Suprapubic skin (tissue), 4 donors: ENCODE measurements around the gene ALOX5AP. TPM values are rescaled to one million over a fixed set of nuclear protein-coding genes. Genes with fewer than 3 reads are reported as not detected.

ENCODE experiments used
- DNase-seq, 2 donors: peaks; one replicate each; pipeline ENCODE4 v3.0.0-alpha.2; 2019; ENCODE audit warnings: low spot score in 2 of 2
- H3K27ac ChIP-seq: fragments of 200-600 bp; sonication (generic); one replicate; pipeline ENCODE4 v1.5.1; 2019
- H3K27me3 ChIP-seq: fragments of 200-600 bp; sonication (generic); one replicate; pipeline ENCODE4 v1.5.1; 2019
- H3K36me3 ChIP-seq: fragments of 200-600 bp; sonication (generic); one replicate; pipeline ENCODE4 v1.5.1; 2019
- H3K4me1 ChIP-seq: fragments of 200-600 bp; sonication (generic); one replicate; pipeline ENCODE4 v1.5.1; 2019
- H3K4me3 ChIP-seq: fragments of 200-600 bp; sonication (generic); one replicate; pipeline ENCODE4 v1.5.1; 2019; ENCODE audit warnings: mild to moderate bottlenecking
- H3K9me3 ChIP-seq: fragments of 200-600 bp; sonication (generic); one replicate; pipeline ENCODE4 v1.5.1; 2019
- EP300 ChIP-seq: sonication (generic); formaldehyde crosslinking; IDR thresholded peaks from one replicate; pipeline ENCODE4 v1.6.1; 2017; ENCODE audit warnings: antibody characterized with exemption
- POLR2A ChIP-seq, 2 donors: fragments of 450-650 bp; IDR thresholded peaks; one replicate each; pipeline ENCODE4 v1.6.1; 2017; ENCODE audit warnings: antibody characterized with exemption in 2 of 2, mild to moderate bottlenecking in 2 of 2, moderate library complexity in 2 of 2
- POLR2AphosphoS5 ChIP-seq, 3 donors: sonication (generic); formaldehyde crosslinking; IDR thresholded peaks; one replicate each; pipeline ENCODE4 v1.6.1; 2017; ENCODE audit warnings: antibody characterized with exemption in 3 of 3
- WGBS: methylation state at CpG from one replicate; pipeline ENCODE4 v1.1.5; 2018; 5-methylcytosine and 5-hydroxymethylcytosine counted together
- total RNA-seq, 4 donors: library from RNA; depleted of rRNA; stranded (reverse); fragments of >200 nt; gene quantifications; one replicate each; pipeline ENCODE4 v1.1.0, GENCODE V29; 2016
- TF ChIP-seq, protein P1 (sequence below), 2 donors: fragments of 200-600 bp in 1 of 2; fragments of 450-650 bp in 1 of 2; sonication (generic) in 1 of 2; IDR thresholded peaks; one replicate each; pipeline ENCODE4 v1.5.1; 2016 to 2019; ENCODE audit warnings: antibody characterized with exemption in 2 of 2, mild to moderate bottlenecking in 1 of 2, moderate library complexity in 1 of 2

The ALOX5AP gene
- total RNA-seq, 4 donors from 2014 or later = 5.1 to 13.2 (median 6.7) TPM

DNA sequence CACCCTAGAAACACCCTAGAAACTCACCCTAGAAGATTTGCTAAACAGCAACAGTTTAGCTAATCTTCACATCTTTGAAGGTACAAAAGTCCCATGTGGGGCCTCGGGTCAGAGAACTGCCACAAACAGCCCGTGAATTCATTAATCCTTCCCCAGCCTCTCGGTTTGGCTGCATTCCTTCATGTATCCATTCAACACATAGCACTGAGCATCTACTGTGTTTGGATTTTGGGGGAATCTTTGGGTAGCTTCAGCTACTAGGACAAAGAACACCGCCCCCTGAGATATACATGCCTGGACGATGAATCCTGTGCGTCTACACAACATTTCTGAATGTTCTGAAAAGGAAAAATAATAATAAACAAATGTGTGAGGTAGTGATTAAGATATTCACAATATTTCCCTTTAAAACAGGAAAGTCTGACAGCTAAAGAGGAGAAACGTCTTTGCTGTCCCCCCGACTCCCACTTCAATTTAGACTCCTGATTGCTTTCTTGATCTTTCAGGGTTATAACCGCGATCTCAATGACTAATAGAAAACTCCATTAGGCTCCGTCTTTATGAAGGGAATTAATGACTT is 63.5 kb downstream of the ALOX5AP start:
- DNase-seq = no peak
- H3K4me3 ChIP-seq = no peak overlapping the region
- no peaks in the 10 kb centered on the region for H3K36me3 ChIP-seq
- 88% methylated on average over 11 of the region's 11 CpGs for WGBS
- no peak overlapping the region for H3K27ac ChIP-seq
- H3K9me3 ChIP-seq = no peaks in the 10 kb centered on the region
- H3K27me3 ChIP-seq = no peaks in the 10 kb centered on the region
- TF ChIP-seq, protein P1, sequence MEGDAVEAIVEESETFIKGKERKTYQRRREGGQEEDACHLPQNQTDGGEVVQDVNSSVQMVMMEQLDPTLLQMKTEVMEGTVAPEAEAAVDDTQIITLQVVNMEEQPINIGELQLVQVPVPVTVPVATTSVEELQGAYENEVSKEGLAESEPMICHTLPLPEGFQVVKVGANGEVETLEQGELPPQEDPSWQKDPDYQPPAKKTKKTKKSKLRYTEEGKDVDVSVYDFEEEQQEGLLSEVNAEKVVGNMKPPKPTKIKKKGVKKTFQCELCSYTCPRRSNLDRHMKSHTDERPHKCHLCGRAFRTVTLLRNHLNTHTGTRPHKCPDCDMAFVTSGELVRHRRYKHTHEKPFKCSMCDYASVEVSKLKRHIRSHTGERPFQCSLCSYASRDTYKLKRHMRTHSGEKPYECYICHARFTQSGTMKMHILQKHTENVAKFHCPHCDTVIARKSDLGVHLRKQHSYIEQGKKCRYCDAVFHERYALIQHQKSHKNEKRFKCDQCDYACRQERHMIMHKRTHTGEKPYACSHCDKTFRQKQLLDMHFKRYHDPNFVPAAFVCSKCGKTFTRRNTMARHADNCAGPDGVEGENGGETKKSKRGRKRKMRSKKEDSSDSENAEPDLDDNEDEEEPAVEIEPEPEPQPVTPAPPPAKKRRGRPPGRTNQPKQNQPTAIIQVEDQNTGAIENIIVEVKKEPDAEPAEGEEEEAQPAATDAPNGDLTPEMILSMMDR (IDR thresholded peaks at IDR 0.05) = no peak
- no peak for TF ChIP-seq POLR2AphosphoS5 (IDR thresholded peaks at IDR 0.05)
- TF ChIP-seq EP300 = no peak
- no peak for TF ChIP-seq POLR2A (IDR thresholded peaks at IDR 0.05)
- peaks cover 34% of the 10 kb centered on the region for H3K4me1 ChIP-seq

DNA sequence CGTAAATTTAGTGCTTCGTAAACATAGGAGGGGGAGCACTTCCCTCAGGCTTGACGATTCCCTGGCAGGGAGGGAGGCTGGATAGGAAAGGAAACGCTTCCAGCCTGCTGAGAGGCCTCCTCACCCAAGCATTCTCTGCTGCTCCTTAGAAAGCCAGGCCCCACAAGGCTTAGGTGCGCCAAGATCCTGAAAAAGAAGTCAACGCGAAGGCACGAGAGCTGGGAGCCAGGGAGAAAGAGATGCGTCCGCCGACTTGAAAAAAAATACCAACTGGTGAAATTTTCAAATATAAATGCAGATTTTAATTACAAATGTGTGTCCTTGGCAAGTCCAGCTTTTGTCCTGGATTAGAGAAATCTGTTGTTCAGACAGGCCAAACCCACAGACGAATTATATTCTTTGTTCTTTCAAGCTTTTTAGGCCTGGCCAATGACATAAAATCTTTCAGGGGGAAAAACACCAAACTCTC is 64.0 kb downstream of the ALOX5AP start:
- TF ChIP-seq POLR2A (IDR thresholded peaks at IDR 0.05) (no peak), EP300 (no peak), POLR2AphosphoS5 (IDR thresholded peaks at IDR 0.05) (no peak)
- TF ChIP-seq, protein P1 (IDR thresholded peaks at IDR 0.05) = no peak
- Histone ChIP-seq H3K36me3 (no peaks in the 10 kb centered on the region), H3K9me3 (no peaks in the 10 kb centered on the region), H3K4me1 (peaks cover 34% of the 10 kb centered on the region), H3K27me3 (no peaks in the 10 kb centered on the region), H3K4me3 (no peak overlapping the region), H3K27ac (no peak overlapping the region)
- 70% methylated on average over 12 of the region's 12 CpGs for WGBS
- no peak for DNase-seq

DNA sequence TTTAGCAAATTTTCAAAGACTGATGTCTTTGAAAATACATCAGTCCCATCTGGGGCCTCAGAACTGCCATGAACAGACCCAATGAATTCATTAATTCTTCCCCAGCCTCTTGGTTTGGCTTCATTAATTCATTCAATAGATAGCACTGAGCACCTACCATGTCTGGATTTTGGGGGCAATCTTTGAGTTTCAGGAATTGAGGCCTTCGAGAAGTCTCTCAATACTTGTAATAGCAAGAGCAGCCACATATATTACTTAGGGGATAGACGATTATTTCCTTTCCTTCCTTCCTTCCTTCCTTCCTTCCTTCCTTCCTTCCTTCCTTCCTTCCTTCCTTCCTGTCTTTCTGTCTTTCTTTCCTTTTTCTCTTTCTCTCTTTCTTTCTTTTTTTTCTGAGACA is 64.8 kb downstream of the ALOX5AP start:
- no peaks in the 10 kb centered on the region for H3K27me3 ChIP-seq
- no peak overlapping the region for H3K4me3 ChIP-seq
- no peak for DNase-seq
- no peaks in the 10 kb centered on the region for H3K9me3 ChIP-seq
- WGBS = 88% methylated on average over 2 of the region's 2 CpGs
- H3K27ac ChIP-seq = no peak overlapping the region
- no peaks in the 10 kb centered on the region for H3K36me3 ChIP-seq
- H3K4me1 ChIP-seq = peaks cover 34% of the 10 kb centered on the region
- TF ChIP-seq POLR2A (IDR thresholded peaks at IDR 0.05) = no peak
- no peak for TF ChIP-seq EP300
- TF ChIP-seq POLR2AphosphoS5 (IDR thresholded peaks at IDR 0.05) = no peak
- TF ChIP-seq, protein P1 (IDR thresholded peaks at IDR 0.05) = no peak

DNA sequence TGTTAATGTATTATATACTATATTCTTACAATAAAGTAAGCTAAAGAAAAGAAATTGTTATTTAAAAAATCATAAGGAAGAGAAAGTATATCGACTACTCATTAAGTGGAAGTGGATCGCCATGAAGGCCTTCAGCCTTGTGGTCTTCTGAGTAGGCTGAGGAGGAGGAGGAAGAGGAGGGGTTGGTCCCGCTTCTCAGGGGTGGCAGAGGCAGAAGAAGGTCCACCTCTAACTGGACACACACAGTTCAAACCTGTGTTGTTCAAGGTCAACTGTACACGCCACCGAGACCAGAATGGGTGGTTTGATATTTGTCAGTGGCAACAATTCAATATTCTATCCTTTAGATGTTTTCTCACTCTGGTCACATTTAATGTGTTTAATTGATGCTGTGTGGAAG is 67.2 kb downstream of the ALOX5AP start:
- no peak overlapping the region for H3K27ac ChIP-seq
- DNase-seq = no peak
- peaks cover 36% of the 10 kb centered on the region for H3K4me1 ChIP-seq
- no peaks in the 10 kb centered on the region for H3K9me3 ChIP-seq
- no peaks in the 10 kb centered on the region for H3K36me3 ChIP-seq
- H3K27me3 ChIP-seq = no peaks in the 10 kb centered on the region
- 70% methylated on average over 5 of the region's 5 CpGs for WGBS
- TF ChIP-seq POLR2AphosphoS5 (IDR thresholded peaks at IDR 0.05) = no peak
- TF ChIP-seq, protein P1 (IDR thresholded peaks at IDR 0.05) = no peak
- TF ChIP-seq POLR2A (IDR thresholded peaks at IDR 0.05) = no peak
- H3K4me3 ChIP-seq = no peak overlapping the region

DNA sequence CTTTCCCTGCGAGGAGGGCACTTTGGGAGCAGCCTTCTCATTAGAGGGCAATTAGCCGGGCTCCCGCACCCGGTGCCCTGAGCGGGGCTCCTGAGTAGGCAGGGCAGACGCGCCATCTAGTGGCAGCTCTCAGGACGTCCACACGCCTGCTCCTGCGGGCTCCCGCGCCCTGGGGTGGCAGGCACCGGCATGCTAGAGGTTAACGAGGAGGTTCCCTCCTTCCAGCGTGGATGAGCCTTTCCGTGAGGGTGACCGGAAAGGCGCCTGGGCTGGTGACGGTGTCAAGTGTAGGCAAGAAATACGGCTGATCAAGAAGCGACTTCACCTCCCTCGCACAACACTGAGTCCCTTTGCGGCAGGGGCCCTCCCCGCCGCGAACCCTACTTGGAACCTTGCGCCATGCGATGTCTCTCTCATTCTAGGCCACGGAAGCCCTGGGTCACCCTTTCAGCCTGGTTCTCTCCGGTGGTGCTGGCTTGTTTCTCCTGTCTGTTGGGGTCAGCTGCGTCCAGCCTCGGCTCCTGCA is 67.7 kb downstream of the ALOX5AP start:
- Histone ChIP-seq H3K27me3 (no peaks in the 10 kb centered on the region), H3K9me3 (no peaks in the 10 kb centered on the region), H3K27ac (peak overlapping the region; percentile 31), H3K36me3 (no peaks in the 10 kb centered on the region), H3K4me1 (peaks cover 35% of the 10 kb centered on the region), H3K4me3 (peak overlapping the region; percentile 36)
- peak; percentile 93 for DNase-seq
- 10% methylated on average over 21 of the region's 32 CpGs for WGBS
- no peak for TF ChIP-seq POLR2A (IDR thresholded peaks at IDR 0.05)
- TF ChIP-seq POLR2AphosphoS5 (IDR thresholded peaks at IDR 0.05) = peak in 1 of 3 donors; percentile 52
- TF ChIP-seq, protein P1 (IDR thresholded peaks at IDR 0.05) = peak; percentile 88 to 95
- TF ChIP-seq EP300 = no peak
